HG03457 (cell line): Measurements from ENCODE around the gene OR8K5.
"Not testable (repeated sequence)": the region's sequence is repeated elsewhere in the genome, so short reads cannot be mapped to it uniquely, and the experiment has no call there.

ENCODE experiments used
- ATAC-seq: cut with Tn5 transposase; IDR thresholded peaks from one replicate; pipeline ENCODE4 v1.9.1; 2021; ENCODE audit warnings: moderate number of reproducible peaks; ENCODE audit not compliant: unreplicated experiment

OR8K5 gene

GRCh38 chr11:56160217-56160616 is at the start of gene OR8K5:
TSS of gene OR8K5 (minus strand) at chr11:56160317. CDS start at chr11:56160317, 0 bp downstream.
- ATAC-seq, result no peak

GRCh38 chr11:56207790-56208189 is 47.7 kb upstream of the OR8K5 start:
- no peak for ATAC-seq

GRCh38 chr11:56197367-56197766 is 37.2 kb upstream of the OR8K5 start:
- no peak for ATAC-seq

- ATAC-seq, result no peak
These were observed 36.6 kb upstream of the OR8K5 start for GRCh38 chr11:56196705-56197104.

DNA sequence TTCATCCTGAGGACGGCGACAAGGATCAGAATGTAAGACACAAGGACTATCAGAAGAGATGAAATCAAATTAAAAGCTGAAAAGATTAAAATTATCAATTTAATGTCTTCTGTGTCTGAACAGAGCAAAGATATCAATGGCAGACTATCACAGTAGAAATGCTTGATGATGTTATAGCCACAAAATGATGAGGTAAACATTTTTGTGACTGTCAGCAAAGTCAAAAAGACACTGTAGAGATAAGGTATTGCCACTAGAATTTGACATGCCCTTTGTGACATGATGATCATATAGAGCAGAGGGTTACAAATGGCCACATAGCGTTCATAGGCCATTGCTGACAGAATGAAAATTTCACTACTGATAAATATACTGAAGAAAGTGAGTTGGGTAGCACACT is 28.5 kb upstream of the OR8K5 start:
- ATAC-seq, result no peak

GRCh38 chr11:56183459-56183858 is 23.3 kb upstream of the OR8K5 start:
- ATAC-seq, result no peak

DNA sequence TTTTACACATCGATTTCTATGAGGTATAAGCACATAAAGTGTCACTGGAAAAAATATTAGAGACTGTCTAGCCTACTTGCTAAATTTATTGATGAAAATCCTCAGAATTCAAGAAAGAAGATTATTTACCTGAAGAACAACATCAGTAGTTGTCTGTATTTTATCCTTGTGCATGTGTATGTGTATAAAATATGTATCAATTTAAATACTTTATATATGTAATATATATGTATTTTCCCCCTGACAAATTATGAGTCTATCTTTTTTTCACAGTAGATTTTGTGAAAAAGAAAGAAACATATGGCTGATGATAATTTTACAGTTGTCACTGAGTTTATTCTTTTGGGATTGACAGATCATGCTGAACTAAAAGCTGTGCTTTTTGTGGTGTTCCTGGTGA is 16.2 kb upstream of the OR8K5 start, which contains the start of gene OR5J2:
OR5J2 (plus strand) TSS at position 301 of the 400 bp plus-strand sequence; CDS start at position 301, 0 bp downstream.
- no peak for ATAC-seq

GRCh38 chr11:56172256-56172830 is 12.2 kb upstream of the OR8K5 start:
- no peak for ATAC-seq

- ATAC-seq, result no peak
These were observed 3.7 kb upstream of the OR8K5 start for GRCh38 chr11:56163804-56164203.

- ATAC-seq, result no peak
These were observed 7.8 kb downstream of the OR8K5 start for GRCh38 chr11:56152333-56152732.

DNA sequence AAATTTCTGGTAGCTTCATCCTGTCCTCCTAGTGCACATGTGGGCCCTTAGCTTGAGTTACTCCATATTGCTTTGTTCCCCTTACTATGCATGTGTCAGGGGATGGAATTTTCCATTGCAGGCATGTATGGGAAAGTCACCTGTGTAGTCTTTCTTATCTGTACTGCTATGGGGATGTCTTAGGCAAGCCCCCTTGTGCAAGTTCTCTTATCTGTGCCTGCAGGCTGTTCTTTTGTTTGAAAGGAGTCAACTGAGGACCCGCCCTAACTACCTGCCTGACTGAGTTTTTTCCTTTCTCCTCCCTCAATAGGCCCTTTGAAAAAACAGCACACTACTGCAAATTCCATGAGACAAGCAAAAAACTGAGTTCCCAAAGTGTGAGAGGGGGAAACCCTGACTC is 8.7 kb downstream of the OR8K5 start:
- no peak for ATAC-seq

DNA sequence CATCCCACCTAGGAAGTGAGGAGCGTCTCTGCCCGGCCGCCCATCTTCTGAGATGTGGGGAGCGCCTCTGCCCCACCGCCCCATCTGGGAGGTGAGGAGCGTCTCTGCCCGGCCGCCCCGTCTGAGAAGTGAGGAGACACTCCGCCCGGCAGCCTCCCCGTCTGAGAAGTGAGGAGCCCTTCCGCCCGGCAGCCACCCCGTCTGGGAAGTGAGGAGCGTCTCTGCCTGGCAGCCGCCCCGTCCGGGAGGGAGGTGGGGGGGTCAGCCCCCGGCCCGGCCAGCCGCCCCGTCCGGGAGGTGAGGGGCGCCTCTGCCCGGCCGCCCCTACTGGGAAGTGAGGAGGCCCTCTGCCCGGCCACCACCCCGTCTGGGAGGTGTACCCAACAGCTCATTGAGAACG is 16.4 kb downstream of the OR8K5 start:
- ATAC-seq, result not testable (repeated sequence)

DNA sequence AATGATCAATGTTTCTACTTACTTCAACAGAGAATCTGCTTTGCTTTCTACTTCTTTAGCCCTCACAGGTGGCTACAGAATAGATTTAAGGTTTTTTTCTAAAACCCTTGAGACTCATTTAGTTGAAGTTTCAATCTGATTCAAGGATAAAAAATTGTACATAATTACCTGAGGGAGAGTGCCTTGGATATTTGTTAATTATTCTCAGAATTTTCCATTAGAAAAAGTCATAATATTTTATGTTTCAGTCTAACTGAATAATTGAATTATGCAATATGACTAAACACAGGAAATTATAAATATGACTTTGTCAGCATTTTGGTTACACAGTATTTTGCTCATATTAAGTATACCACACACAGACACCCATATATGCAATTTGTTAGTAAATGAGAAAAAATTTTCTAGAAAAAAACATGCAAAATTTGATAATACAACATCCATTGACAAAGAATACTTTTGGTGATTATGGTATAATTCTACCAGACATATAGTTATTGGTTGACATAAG is 19.9 kb downstream of the OR8K5 start, which contains the start of gene OR8J3:
OR8J3 (minus strand) TSS at position 51 of the 511 bp plus-strand sequence. CDS start 2,483 bp downstream, outside the sequence.
- ATAC-seq, result no peak

DNA sequence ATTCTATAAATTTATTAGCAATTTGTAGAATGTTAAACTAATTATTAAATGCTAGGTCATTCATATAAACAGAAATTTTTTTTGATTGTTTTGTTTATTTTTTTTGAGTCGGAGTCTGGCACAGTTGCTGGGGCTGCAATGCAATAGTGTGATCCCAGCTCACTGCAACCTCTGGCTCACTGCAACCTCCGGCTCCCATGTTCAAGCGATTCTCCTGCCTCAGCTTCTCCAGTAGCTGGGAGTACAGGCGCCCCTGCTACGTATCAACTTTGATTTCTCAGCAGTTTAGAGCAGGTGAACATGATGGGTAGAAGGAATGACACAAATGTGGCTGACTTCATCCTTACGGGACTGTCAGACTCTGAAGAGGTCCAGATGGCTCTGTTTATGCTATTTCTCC is 38.0 kb downstream of the OR8K5 start, which contains the start of gene OR8H3:
OR8H3 (plus strand) TSS at position 301 of the 400 bp plus-strand sequence; CDS start at position 301, 0 bp downstream.
- no peak for ATAC-seq
